Chondrocyte (in vitro differentiated cells): ENCODE results near the gene SIRT5. TPM values are rescaled to one million over a fixed set of nuclear protein-coding genes. Genes with fewer than 3 reads are reported as not detected.

Source experiments
- DNase-seq: peaks from one replicate; pipeline ENCODE4 v3.0.0; 2021; ENCODE audit warnings: mixed read lengths, low spot score
- H3K27ac Mint-ChIP-seq: one replicate; pipeline ENCODE4 v1.8.0; 2021; ENCODE audit warnings: mild to moderate bottlenecking, moderate library complexity, mixed read lengths; ENCODE audit not compliant: unreplicated experiment
- H3K27me3 Mint-ChIP-seq: 2 replicates; pipeline ENCODE4 v1.8.0; 2021; ENCODE audit warnings: low read depth, mixed read lengths
- H3K36me3 Mint-ChIP-seq: 2 replicates; pipeline ENCODE4 v1.8.0; 2021; ENCODE audit warnings: low read depth, mixed read lengths
- H3K4me1 Mint-ChIP-seq: 2 replicates; pipeline ENCODE4 v1.8.0; 2021; ENCODE audit warnings: low read depth, mild to moderate bottlenecking, mixed read lengths
- H3K4me3 Mint-ChIP-seq: one replicate; pipeline ENCODE4 v1.8.0; 2021; ENCODE audit warnings: mild to moderate bottlenecking, moderate library complexity, mixed read lengths; ENCODE audit not compliant: unreplicated experiment
- H3K9me3 Mint-ChIP-seq: 2 replicates; pipeline ENCODE4 v1.8.0; 2021; ENCODE audit warnings: low read depth, mixed read lengths
- CTCF ChIP-seq: fragments of 200-600 bp; sonication (generic); IDR thresholded peaks from 2 replicates; pipeline ENCODE4 v1.5.0; 2021; ENCODE audit warnings: antibody characterized with exemption, mild to moderate bottlenecking, moderate library complexity
- total RNA-seq: library from RNA; stranded (reverse); gene quantifications from 3 replicates; pipeline ENCODE4 v1.2.1, GENCODE V29; 2021

SIRT5 gene
- total RNA-seq, 1 donor from 2014 or later = 8.0 TPM

- H3K27me3 Mint-ChIP-seq = no peaks in the 10 kb centered on the region
- TF ChIP-seq CTCF = no peak
- no peak for DNase-seq
- no peak overlapping the region for H3K27ac Mint-ChIP-seq
- no peak overlapping the region for H3K4me3 Mint-ChIP-seq
- H3K4me1 Mint-ChIP-seq = no peaks in the 10 kb centered on the region
- peaks cover 15% of the 10 kb centered on the region for H3K36me3 Mint-ChIP-seq
- H3K9me3 Mint-ChIP-seq = no peaks in the 10 kb centered on the region
Measured at GRCh38 chr6:13591205-13591921, 17.0 kb downstream of the SIRT5 start.

DNA sequence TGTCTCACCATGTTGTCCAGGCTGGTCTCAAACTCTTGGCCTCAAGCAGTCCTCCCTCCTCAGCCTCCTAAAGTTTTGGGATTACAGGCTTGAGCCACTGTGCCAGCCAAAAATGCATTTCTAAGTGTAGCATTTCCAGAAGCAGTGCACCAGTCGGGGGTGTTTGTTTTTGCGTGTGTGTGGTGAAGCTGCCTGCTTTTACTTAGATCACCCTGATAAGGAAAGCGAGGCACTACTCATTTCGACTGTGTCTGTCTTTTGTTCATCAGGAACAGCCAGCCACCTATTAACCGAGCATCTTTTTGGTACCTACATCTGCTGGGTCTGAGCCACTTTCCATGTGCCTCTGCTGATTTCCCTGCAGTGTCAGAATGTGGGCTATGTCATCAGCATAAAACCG, 18.7 kb downstream of the SIRT5 start:
- no peaks in the 10 kb centered on the region for H3K27me3 Mint-ChIP-seq
- H3K9me3 Mint-ChIP-seq = no peaks in the 10 kb centered on the region
- no peaks in the 10 kb centered on the region for H3K4me1 Mint-ChIP-seq
- TF ChIP-seq CTCF = no peak
- H3K36me3 Mint-ChIP-seq = peaks cover 19% of the 10 kb centered on the region
- H3K4me3 Mint-ChIP-seq = no peak overlapping the region
- no peak overlapping the region for H3K27ac Mint-ChIP-seq
- no peak for DNase-seq

GRCh38 chr6:13593720-13594119, 19.3 kb downstream of the SIRT5 start:
- Mint-ChIP-seq H3K4me3 (no peak overlapping the region), H3K27me3 (no peaks in the 10 kb centered on the region), H3K9me3 (no peaks in the 10 kb centered on the region), H3K27ac (no peak overlapping the region), H3K4me1 (no peaks in the 10 kb centered on the region), H3K36me3 (peaks cover 19% of the 10 kb centered on the region)
- TF ChIP-seq CTCF = no peak
- no peak for DNase-seq

DNA sequence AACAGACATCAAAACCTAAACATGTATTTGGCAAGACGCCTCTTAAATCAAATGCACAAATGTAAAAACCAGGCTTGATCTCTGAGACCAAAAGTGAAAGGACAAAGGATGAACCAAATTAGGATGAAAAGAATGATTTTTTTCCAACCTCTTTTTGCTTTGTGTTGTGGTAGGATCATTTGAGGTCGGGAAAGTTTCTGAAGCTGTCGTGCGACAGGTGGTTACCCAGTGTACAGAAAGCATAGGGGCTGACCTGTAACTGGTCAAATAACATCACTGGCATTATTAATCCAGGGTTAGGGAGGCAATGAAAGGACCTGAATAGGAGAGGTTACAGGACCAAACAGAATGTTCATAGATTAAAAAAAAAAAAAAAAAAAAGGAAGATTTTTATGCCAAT, 22.7 kb downstream of the SIRT5 start:
- no peak for DNase-seq
- Mint-ChIP-seq H3K36me3 (peaks cover 31% of the 10 kb centered on the region), H3K9me3 (no peaks in the 10 kb centered on the region), H3K27me3 (no peaks in the 10 kb centered on the region), H3K4me3 (no peak overlapping the region), H3K27ac (peak overlapping the region; percentile 55), H3K4me1 (no peaks in the 10 kb centered on the region)
- TF ChIP-seq CTCF = no peak

DNA sequence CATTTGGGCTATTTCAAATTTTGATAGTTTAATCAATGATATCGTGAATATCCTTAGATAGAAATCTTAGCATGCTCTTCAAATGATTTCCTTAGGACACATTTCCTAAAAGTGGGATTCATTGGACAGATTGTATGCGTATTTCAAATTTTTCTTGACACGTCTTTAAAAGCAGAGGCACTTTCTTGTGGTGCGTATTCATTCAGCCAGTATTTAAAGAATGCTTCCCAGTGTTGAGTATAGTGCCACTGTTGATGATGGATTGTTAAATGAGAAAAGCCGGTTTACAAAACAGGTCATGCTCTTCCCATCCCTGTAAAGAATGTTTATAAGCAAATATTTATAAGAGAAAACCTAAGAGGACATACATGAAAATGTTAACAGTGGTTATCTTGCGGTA, 25.6 kb downstream of the SIRT5 start:
- no peaks in the 10 kb centered on the region for H3K4me1 Mint-ChIP-seq
- H3K36me3 Mint-ChIP-seq = peaks cover 32% of the 10 kb centered on the region
- no peaks in the 10 kb centered on the region for H3K27me3 Mint-ChIP-seq
- no peak overlapping the region for H3K4me3 Mint-ChIP-seq
- no peaks in the 10 kb centered on the region for H3K9me3 Mint-ChIP-seq
- no peak overlapping the region for H3K27ac Mint-ChIP-seq
- DNase-seq = no peak
- no peak for TF ChIP-seq CTCF
